SW 1271 (cell line): ENCODE data around the gene CDK13.

Source experiments
- DNase-seq, 2 experiments: peaks; one replicate each; lab custom pipeline; 2025; lab: John Stamatoyannopoulos, UW

CDK13 gene

DNA sequence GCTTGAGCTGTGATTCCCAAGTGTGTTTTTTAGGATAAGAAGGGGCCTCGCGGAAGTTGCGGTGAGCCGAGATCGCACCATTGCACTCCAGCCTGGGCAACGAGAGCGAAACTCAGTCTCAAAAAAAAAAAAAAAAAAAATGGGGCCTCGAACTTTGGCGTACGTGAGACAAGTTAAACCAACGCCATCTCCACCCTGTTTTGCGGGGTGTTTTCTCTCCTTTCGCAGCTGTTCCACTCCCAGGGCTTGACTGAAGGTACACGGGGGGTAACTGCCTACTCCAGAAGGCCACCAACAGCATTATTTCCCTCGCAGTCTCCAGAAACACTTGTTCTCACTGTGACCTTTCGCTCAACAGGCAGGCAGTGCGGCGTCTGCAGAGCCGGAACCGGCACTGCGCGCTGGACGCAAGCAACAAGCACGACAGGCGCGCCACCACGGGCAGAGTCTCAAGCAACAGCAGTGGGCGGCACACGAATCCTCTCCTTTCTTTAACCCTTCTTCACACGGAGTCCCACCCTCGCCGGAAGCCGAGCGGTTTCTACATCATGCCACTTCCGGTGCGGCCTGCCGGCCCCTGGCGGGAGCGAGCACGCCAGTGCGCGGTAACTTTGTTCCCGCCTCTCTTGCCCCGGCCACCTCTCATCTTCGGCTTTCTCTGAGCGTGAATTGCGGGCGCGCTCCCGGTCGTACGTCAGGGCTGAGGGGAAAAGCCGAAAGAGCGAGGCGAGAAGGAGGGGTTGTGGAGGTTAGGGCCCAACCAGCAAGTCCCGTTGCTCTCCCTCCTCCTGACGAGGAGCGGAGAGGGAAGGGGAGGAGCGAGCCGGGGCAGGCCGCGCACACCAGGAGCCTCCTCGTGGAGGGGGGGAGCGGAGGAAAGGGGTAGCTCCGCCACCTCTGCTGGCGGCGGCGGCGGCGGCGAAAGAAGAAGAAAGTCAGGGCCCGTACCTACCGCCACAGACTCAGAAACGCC lies 814 bp upstream of the CDK13 start:
- DNase-seq = peak; percentile 98

- no peak for DNase-seq
Observed at GRCh38 chr7:39950473-39951225, 593 bp downstream of the CDK13 start.

GRCh38 chr7:39951226-39952194 lies 1.5 kb downstream of the CDK13 start:
- DNase-seq = peak; percentile 17 to 36

DNA sequence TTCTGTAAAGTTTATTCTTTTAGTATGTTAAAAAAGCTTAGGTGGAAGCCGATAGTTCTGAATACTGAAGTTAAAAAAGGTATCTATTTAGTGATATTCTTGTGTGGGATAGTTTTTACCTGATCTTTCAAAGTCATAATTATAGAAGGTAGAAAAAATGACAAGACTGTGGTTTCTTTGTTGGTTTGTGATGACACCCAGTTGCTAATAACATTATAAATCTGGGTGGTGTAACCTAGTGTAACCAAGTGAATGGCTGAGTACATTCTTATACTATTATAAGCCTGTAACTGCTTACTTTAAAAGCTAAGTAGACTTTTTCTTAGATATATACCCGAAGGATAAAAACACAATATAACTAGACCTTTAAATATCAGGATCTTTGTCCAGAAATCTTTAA lies 2.3 kb downstream of the CDK13 start:
- DNase-seq = no peak

DNA sequence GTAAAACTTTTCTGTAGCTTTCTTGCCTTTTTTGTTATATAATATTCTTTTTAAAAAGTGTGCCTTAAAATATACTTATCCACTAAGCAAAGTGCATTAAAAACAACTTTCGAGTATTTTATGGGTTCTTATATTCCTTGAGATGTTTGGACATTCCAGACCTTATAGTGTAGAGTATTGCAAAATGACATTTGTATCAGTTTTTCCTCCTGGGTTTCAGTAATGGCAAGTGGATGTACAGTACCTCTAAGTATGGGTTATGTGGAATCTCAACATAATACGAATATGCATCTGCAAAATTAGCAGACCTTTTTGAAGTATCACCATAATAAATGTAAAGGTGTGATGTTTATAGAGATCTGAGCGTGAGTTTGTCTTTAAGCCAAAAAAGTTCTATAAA lies 2.7 kb downstream of the CDK13 start:
- DNase-seq = no peak

DNA sequence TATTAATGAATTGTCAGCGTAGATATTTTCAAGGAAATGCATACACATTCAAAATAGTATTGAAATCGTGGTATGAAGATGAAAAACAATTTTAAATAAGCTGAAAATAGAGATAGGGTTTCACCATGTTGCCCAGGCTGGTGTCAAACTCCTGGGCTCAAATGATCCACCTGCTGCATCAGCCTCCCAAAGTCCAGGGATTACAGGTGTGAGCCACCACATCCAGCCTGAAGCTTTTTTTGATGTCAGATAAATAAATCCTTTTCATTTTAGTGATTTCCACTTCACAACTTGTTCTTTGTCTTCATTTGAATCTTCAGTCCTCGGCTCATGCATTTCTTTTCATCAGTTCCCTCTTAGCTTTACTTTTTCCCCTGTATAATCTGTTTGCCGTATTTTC lies 4.6 kb downstream of the CDK13 start:
- no peak for DNase-seq

GRCh38 chr7:39958038-39958437 lies 8.0 kb downstream of the CDK13 start:
- no peak for DNase-seq

DNA sequence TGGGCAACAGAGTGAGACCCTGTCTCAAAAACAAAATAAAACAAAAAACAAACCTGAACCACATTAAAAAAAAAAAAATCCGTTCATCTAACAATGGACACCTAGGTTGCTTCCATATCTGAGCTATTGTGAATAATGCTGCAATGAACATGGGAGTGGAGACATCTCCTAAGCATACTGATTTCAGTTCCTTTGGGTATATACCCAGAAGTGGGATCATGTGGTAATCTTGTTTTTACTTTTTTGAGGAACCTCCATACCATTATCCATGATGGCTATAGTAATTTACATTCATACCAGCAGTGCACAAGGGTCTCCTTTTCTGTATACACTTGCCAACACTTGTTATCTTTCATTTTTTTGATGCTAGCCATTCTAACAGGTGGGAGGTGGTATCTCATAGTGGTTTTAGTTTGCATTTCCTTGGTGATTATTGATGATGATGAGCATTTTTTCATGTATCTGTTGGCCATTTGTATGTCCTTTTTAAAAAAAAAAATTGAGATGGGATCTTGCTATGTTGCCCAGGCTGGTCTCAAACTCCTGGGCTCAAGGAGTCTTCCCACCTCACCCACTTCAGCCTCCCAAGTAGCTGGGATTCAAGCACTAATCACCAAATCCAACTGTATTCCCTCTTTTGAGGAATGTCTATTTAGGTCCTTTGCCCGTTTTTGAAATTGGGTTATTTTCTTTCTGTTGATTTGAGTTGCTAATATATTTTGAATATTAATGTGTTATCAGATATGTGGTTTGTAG lies 17.5 kb downstream of the CDK13 start:
- no peak for DNase-seq

- no peak for DNase-seq
Observed at GRCh38 chr7:39969431-39969830, 19.4 kb downstream of the CDK13 start.

DNA sequence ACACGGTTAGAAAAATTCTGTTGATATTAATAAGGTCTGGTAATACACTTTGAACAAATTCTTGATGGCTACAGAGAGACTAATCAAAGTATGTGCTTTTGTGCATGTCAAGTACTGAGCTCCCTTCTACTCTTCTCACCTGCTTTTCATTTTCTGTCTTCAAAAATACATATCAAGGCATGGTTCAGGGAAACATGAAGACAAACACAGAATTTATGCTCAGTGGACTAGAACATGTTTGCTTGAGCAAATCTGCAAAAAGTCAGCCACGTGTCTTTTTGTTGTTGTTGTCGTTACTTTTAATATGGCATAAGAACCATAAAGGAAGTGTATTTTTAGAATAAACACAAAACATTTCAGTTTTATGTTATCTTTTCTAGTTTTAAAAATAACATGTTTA lies 21.9 kb downstream of the CDK13 start:
- no peak for DNase-seq

GRCh38 chr7:39973801-39974200 lies 23.7 kb downstream of the CDK13 start:
- no peak for DNase-seq

GRCh38 chr7:39978230-39978934 lies 28.3 kb downstream of the CDK13 start:
- DNase-seq = no peak

- DNase-seq = no peak
Observed at GRCh38 chr7:39979406-39980073, 29.5 kb downstream of the CDK13 start.

DNA sequence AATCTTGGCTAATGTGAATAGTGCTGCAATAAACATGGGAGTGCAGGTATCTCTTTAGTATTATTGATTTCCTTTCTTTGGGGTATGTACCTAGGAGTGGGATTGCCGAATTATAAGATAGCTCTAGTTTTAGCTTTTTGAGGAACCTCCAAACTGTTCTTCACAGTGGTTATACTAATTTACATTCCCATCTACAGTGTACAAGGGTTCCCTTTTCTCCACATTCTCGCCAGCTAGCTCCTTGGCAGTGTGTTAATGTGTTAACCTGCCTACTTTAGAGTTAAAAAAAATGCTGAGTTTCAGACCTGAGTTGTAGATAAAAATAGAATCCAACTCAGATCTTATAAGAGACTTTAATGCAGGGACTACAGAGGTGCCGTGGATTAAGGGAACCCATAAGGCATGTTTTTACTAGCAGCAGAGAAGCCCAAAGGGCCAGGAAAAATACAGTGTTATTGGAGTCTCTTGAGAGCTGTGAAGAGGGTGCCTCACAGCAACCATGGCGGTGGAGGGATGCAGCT lies 35.4 kb downstream of the CDK13 start:
- DNase-seq = no peak

DNA sequence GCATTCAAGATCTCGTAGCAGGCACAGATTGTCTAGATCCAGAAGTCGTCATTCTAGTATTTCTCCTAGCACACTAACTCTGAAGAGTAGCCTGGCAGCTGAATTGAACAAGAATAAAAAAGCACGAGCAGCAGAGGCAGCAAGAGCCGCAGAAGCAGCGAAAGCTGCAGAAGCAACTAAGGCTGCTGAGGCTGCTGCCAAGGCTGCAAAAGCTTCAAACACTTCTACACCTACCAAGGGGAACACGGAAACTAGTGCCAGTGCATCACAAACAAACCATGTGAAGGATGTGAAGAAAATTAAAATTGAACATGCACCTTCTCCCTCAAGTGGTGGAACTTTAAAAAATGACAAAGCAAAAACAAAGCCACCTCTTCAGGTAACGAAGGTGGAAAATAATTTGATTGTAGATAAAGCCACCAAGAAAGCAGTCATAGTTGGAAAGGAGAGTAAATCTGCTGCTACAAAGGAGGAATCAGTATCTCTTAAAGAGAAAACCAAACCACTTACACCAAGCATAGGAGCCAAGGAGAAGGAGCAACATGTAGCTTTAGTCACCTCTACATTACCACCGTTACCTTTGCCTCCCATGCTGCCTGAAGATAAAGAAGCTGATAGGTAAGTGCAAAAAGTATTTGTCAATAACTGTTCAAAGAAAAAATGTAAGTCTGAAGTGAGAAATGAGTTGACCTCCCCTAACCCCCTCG lies 37.7 kb downstream of the CDK13 start:
- no peak for DNase-seq

DNA sequence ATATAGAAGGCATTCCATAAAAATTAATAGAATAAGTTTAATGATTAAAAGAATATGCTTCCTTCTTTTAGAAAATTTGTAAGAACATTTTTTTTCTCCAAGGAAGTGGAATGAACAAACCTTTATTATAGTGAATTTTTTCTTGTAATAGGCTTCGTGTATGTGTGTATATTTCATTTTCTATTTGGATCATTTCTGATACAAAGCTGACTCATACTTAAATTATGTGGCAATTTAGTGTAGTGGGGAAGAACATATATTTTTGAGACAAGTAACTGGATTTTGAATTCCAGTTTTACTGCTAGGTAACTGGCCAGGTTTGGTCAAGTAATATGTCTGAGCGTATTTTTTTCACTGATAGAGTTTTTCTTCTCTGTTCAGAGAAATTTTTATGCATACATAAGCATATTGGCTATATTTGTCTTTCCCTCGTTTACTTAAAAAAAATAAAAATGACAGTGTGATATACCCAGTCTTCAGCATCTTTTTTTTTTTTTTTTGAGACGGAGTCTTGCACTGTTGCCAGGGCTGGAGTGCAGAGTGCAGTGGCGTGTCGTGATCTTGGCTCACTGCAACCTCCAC lies 50.8 kb downstream of the CDK13 start:
- no peak for DNase-seq

- no peak for DNase-seq
Observed at GRCh38 chr7:40001649-40002048, 51.6 kb downstream of the CDK13 start.

DNA sequence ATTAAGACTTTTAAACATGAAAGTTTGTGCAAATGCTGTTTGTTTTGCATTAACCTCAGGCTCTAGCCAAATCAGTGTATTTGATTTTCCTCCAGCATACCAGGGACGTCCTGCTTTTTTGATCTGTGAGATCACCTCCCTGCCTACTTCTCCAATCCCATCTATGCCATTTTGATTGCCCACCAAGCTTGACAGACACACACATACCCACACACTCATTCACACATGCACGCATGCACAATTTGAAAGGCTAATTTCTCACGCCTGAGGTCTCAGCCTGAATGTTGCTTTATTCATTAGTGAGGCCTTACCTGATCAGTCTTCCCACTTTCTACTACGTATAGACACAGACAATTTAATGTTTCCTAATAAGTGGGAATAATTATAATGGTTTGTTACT lies 53.5 kb downstream of the CDK13 start:
- DNase-seq = no peak
